ENCODE data around the gene TCOF1. TPM values are rescaled to one million over a fixed set of nuclear protein-coding genes. Genes with fewer than 3 reads are reported as not detected.

The TCOF1 gene
- total and polyA plus RNA-seq, 2 experiments from 2014 or later = 86.8 to 165 TPM

- no peaks in the 10 kb centered on the region for H3K9me2 ChIP-seq (ENCODE audit: insufficient read depth)
- Mint-ChIP-seq H3K4me1 (peaks cover 27% of the 10 kb centered on the region), H3K36me3 (ENCODE audit: low read depth) (peaks cover 4% of the 10 kb centered on the region; the same call in 2 of the 3 replicates), H3K9me3 (no peaks in the 10 kb centered on the region; the same call in 2 of the 3 replicates), H3K27me3 (ENCODE audit: insufficient read depth, low read depth, poor library complexity) (peaks cover 13% of the 10 kb centered on the region), H3K27ac (no peak overlapping the region), H3K4me3 (no peak overlapping the region)
- DNase-seq (ENCODE audit: low spot score) = no peak
- H4K20me1 ChIP-seq (replicated peaks; ENCODE audit: insufficient read depth) = no peaks in the 10 kb centered on the region; the same call in 1 of the 2 replicates
- no peaks in the 10 kb centered on the region for H3K79me2 ChIP-seq (replicated peaks; ENCODE audit: insufficient read depth)
- ATAC-seq = no peak
- H3K36me3 ChIP-seq (ENCODE audit: insufficient read depth) = no peaks in the 10 kb centered on the region; the same call in 1 of the 2 replicates
- H3K4me3 ChIP-seq = no peak overlapping the region
- H3K27ac ChIP-seq (ENCODE audit: low read depth) = no peak overlapping the region
- H3K4me1 ChIP-seq (ENCODE audit: insufficient read depth) = peaks cover 23% of the 10 kb centered on the region; the same call in 1 of the 2 replicates
- H3K4me2 ChIP-seq = no peak overlapping the region
- TF ChIP-seq JUNB (IDR thresholded peaks at IDR 0.05; ENCODE audit: unreplicated experiment) (no peak), NANOG (IDR thresholded peaks at IDR 0.05; ENCODE audit: borderline replicate concordance) (no peak), ZNF462 (CRISPR knock-in tag; IDR thresholded peaks at IDR 0.05) (no peak), EZH2phosphoT487 (IDR thresholded peaks at IDR 0.05; ENCODE audit: unreplicated experiment) (no peak)
- no peaks in the 10 kb centered on the region for H3K27me3 ChIP-seq (ENCODE audit: insufficient read depth)
- peaks cover 4% of the 10 kb centered on the region; the same call in 1 of the 2 replicates for H3F3A ChIP-seq (replicated peaks; ENCODE audit: low read depth)
- H2AFZ ChIP-seq = no peak overlapping the region
Observed at GRCh38 chr5:150407096-150407720, 49.7 kb downstream of the TCOF1 start.

Data from GM23338 (cell line).